Smooth muscle cell (in vitro differentiated cells): ENCODE results near the gene ARCN1. TPM values are rescaled to one million over a fixed set of nuclear protein-coding genes. Genes with fewer than 3 reads are reported as not detected.

ENCODE experiments used
- DNase-seq: peaks from one replicate; lab custom pipeline; 2025; ENCODE audit not compliant: unreplicated experiment; lab: John Stamatoyannopoulos, UW
- H2AFZ ChIP-seq: fragments of 200-600 bp; sonication (generic); 2 replicates; pipeline ENCODE4 v1.6.0; 2016; ENCODE audit warnings: antibody characterized with exemption, low read depth, mild to moderate bottlenecking
- H3F3A ChIP-seq: fragments of 200-600 bp; sonication (generic); 2 replicates; pipeline ENCODE4 v1.6.0; 2017; ENCODE audit warnings: antibody characterized with exemption, low read depth
- H3K27ac ChIP-seq: fragments of 200-600 bp; sonication (generic); 2 replicates; pipeline ENCODE4 v1.5.1; 2016; ENCODE audit warnings: low read depth, mild to moderate bottlenecking
- H3K27me3 ChIP-seq: fragments of 200-600 bp; sonication (generic); 2 replicates; pipeline ENCODE4 v1.6.1; 2016; ENCODE audit warnings: low read depth, mild to moderate bottlenecking
- H3K36me3 ChIP-seq: fragments of 200-600 bp; sonication (generic); 2 replicates; pipeline ENCODE4 v1.5.1; 2016; ENCODE audit warnings: low read depth
- H3K4me1 ChIP-seq: fragments of 200-600 bp; sonication (generic); 2 replicates; pipeline ENCODE4 v1.5.1; 2016; ENCODE audit warnings: low read depth
- H3K4me2 ChIP-seq: fragments of 200-600 bp; sonication (generic); 2 replicates; pipeline ENCODE4 v1.6.0; 2016; ENCODE audit warnings: mild to moderate bottlenecking
- H3K4me3 ChIP-seq: fragments of 200-600 bp; sonication (generic); 2 replicates; pipeline ENCODE4 v1.5.1; 2016; ENCODE audit warnings: mild to moderate bottlenecking
- H3K79me2 ChIP-seq: fragments of 200-600 bp; sonication (generic); 2 replicates; pipeline ENCODE4 v1.6.0; 2016; ENCODE audit warnings: low read depth, mild to moderate bottlenecking
- H3K9ac ChIP-seq: fragments of 200-600 bp; sonication (generic); 2 replicates; pipeline ENCODE4 v1.6.0; 2016; ENCODE audit warnings: low read depth
- H3K9me3 ChIP-seq: fragments of 200-600 bp; sonication (generic); replicated peaks from 2 replicates; pipeline ENCODE4 v1.5.1; 2016; ENCODE audit warnings: low read depth
- H4K20me1 ChIP-seq: fragments of 200-600 bp; sonication (generic); 2 replicates; pipeline ENCODE4 v1.6.0; 2016; ENCODE audit warnings: low read depth
- CTCF ChIP-seq: fragments of 200-600 bp; sonication (generic); IDR thresholded peaks from 2 replicates; pipeline ENCODE4 v1.5.1; 2017; ENCODE audit warnings: borderline replicate concordance, mild to moderate bottlenecking, antibody characterized with exemption; ENCODE audit not compliant: insufficient read depth, poor library complexity, severe bottlenecking
- WGBS: methylation state at CpG from one replicate; pipeline ENCODE4 v1.1.7; 2016; ENCODE audit warnings: low lambda C conversion rate; 5-methylcytosine and 5-hydroxymethylcytosine counted together
- polyA plus RNA-seq: library from polyadenylated mRNA; unstranded; fragments of >200 nt; fragmentation: Nextera tagmentation; extraction: Ambion mirVana; gene quantifications from 2 replicates; pipeline ENCODE4 v1.2.1, GENCODE V29; 2016
- total RNA-seq: library from RNA; depleted of rRNA; stranded (reverse); fragments of >200 nt; gene quantifications from 2 replicates; pipeline ENCODE4 v1.2.3, GENCODE V29; 2014

Gene ARCN1
- total and polyA plus RNA-seq, 2 experiments from 2014 or later, result 285 to 314 TPM

GRCh38 chr11:118640332-118641154 is 68.3 kb downstream of the ARCN1 start:
- TF ChIP-seq CTCF, result no peak
- Histone ChIP-seq H3K4me2 (no peak overlapping the region), H4K20me1 (peaks cover 98% of the 10 kb centered on the region), H3K4me1 (peaks cover 3% of the 10 kb centered on the region), H3K9me3 (no peaks in the 10 kb centered on the region), H3K9ac (no peak overlapping the region), H3K4me3 (no peak overlapping the region), H2AFZ (no peak overlapping the region), H3K27me3 (no peaks in the 10 kb centered on the region), H3K27ac (no peak overlapping the region), H3K79me2 (peaks cover 3% of the 10 kb centered on the region), H3K36me3 (no peaks in the 10 kb centered on the region), H3F3A (no peaks in the 10 kb centered on the region)
- 93% methylated on average over 5 of the region's 5 CpGs for WGBS
- DNase-seq, result no peak

GRCh38 chr11:118641397-118642019 is 69.3 kb downstream of the ARCN1 start:
- peaks cover 3% of the 10 kb centered on the region for H3K36me3 ChIP-seq
- no peak for TF ChIP-seq CTCF
- no peaks in the 10 kb centered on the region for H3K27me3 ChIP-seq
- no peak overlapping the region for H3K4me3 ChIP-seq
- H3K4me2 ChIP-seq, result no peak overlapping the region
- no peak overlapping the region for H2AFZ ChIP-seq
- H3K4me1 ChIP-seq, result no peaks in the 10 kb centered on the region
- peaks cover 97% of the 10 kb centered on the region for H4K20me1 ChIP-seq
- H3K27ac ChIP-seq, result no peak overlapping the region
- H3F3A ChIP-seq, result no peaks in the 10 kb centered on the region
- WGBS, result 92% methylated on average over 11 of the region's 11 CpGs
- no peak for DNase-seq
- H3K9me3 ChIP-seq, result no peaks in the 10 kb centered on the region
- peaks cover 3% of the 10 kb centered on the region for H3K79me2 ChIP-seq
- H3K9ac ChIP-seq, result no peak overlapping the region

- Histone ChIP-seq H3K36me3 (peaks cover 7% of the 10 kb centered on the region), H3K9ac (no peak overlapping the region), H3K4me3 (no peak overlapping the region), H3F3A (no peaks in the 10 kb centered on the region), H3K79me2 (peaks cover under 1% of the 10 kb centered on the region), H2AFZ (no peak overlapping the region), H4K20me1 (peaks cover 97% of the 10 kb centered on the region), H3K4me2 (no peak overlapping the region), H3K4me1 (no peaks in the 10 kb centered on the region), H3K9me3 (no peaks in the 10 kb centered on the region), H3K27me3 (no peaks in the 10 kb centered on the region), H3K27ac (no peak overlapping the region)
- 82% methylated on average over 5 of the region's 11 CpGs for WGBS
- TF ChIP-seq CTCF, result no peak
- DNase-seq, result no peak
These were observed 71.2 kb downstream of the ARCN1 start for GRCh38 chr11:118643142-118643994.
